Activated CD4-positive, alpha-beta T cell treated with anti-CD3 and anti-CD28 coated beads, Interleukin-2, amount 50 U/mL, for 16 hours (primary cell): ENCODE measurements around the gene SNW1.
"Not testable (repeated sequence)": the region's sequence is repeated elsewhere in the genome, so short reads cannot be mapped to it uniquely, and the experiment has no call there.

Experiments
- DNase-seq: peaks from one replicate; pipeline ENCODE4 v3.0.0-alpha.2; 2020

The SNW1 gene

DNA sequence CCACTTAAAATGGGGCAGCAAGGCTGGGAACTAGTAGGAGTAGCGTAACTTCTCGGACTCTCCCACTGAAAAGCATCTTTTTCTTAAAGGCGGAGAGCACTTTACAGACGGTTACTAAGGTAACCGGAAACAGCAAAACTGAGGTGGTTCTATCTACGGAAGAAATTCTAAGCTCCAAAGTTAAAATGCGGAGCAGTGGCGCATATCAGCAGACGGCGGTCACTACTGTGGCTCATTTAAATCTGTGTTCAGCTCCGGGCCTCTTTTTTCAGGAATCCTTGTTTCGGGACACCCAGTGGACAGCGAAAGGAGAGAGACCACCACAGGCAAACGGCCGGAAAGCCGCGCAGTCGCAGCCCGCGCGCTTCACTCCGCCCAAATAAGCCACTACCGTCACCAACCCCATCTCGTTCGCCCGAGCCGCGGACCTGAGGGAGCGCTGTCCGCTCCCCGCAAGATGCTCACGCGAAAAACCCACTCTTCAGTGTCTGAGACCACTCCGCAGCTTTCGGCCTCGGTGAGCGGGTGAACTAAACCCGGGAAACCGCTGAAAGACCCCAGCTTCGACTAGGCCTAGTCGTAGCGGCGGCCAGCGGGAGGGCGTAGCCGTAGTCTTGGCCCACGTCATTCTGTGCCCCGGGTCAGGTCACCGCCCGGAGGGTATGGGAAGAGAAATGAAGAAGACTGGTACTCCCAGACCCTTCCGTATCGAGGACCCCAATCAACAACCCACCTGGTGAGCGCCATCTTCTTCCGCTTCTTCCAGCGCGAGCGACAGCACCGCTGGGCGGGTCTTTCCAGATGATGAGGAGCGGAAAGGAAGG, at the start of gene SNW1:
Gene SNW1 (minus strand): TSS at position 776 of the 824 bp plus-strand sequence. CDS start 29 bp downstream, at position 747.
- DNase-seq: peak; percentile 97

DNA sequence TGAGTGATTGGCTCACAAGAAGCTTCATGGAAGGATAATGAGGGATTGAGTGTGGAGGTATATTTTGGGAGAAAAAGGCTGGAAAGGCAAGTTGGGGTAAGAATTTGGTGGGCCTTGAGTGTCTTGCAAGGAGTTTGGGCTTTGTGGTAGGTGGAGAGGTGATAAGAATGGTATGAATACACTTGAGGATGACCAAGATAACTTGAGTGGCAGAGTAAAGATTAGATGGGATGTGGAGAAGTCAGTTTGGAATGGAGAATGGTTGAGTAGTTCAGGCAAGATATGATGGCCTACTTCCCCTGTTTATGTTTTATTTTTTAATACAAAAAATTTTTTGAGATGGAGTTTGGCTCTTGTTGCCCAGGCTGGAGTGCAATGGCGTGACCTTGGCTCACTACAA, 48.1 kb upstream of the SNW1 start:
- DNase-seq: no peak

DNA sequence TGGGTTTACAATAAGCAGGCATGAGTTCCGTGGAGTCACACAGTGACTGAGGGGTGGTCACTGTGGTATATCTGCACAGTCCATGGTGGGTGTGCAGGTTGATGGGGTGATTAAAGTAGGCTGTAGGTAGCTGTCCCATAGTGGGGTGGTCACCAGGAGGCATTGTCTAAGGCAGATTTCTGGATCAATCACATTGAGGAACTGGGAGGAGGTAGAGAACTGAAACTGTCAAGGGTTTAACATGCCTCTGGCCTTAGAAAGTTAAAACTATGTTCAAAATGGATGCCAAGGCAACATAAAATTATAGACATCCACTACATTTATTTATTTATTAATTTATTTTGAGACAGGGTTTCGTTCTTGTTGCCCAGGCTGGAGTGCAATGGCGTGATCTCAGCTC, 47.3 kb upstream of the SNW1 start:
- DNase-seq: no peak

DNA sequence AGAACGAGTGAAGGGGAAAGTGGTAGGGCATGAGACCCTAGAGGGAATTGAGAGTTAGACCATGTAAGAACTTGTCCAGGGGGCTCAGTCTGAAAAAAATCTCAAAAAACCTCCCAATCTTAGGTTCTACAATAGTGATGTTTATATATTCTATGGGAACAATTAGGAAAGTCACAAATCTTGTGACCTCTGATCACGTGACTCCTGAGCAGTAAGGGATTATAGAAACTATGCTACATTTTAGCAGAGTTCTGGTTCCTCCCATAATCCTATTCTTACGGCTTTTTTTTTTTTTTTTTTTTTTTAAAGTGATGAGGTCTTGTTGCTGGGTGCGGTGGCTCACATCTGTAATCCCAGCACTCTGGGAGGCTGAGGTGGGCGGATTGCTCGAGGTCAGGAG, 44.8 kb upstream of the SNW1 start:
- no peak for DNase-seq

DNA sequence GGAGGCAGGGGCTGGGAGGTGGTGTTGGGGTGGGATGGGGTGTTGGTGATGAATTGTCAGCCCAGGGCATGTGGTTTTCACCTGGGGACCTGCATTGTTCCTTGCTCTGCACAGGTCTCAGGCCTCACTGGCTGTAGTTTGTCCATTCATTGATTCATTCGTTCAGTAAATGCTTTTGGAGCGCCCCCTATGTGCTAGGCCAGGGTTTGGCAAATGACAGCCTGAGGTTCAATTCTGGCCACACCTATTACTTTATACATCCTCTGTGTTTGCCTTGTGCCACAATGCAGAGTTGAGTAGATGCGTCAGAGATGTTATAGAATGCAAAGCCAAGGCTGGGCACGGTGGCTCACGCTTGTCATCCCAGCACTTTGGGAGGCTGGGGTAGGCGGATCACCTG, 43.6 kb upstream of the SNW1 start:
- DNase-seq: peak; percentile 57

DNA sequence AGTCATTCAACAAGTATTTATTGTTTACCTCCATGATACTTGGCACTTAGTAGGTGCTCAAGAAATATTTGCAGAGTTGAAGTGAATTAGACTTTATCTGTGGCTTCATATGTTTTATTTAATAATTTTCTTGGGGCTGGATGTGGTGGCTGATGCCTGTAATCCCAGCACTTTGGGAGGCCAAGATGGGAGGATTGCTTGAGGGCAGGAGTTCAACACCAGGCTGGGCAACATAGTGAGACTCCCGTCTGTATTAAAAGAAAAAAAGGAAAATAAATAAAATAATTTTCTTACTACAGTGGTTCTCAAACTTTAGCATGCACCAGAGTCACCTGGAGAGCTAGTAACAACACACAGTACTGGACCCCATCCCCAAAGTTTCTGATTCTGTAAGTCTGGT, 39.9 kb upstream of the SNW1 start:
- DNase-seq: no peak

DNA sequence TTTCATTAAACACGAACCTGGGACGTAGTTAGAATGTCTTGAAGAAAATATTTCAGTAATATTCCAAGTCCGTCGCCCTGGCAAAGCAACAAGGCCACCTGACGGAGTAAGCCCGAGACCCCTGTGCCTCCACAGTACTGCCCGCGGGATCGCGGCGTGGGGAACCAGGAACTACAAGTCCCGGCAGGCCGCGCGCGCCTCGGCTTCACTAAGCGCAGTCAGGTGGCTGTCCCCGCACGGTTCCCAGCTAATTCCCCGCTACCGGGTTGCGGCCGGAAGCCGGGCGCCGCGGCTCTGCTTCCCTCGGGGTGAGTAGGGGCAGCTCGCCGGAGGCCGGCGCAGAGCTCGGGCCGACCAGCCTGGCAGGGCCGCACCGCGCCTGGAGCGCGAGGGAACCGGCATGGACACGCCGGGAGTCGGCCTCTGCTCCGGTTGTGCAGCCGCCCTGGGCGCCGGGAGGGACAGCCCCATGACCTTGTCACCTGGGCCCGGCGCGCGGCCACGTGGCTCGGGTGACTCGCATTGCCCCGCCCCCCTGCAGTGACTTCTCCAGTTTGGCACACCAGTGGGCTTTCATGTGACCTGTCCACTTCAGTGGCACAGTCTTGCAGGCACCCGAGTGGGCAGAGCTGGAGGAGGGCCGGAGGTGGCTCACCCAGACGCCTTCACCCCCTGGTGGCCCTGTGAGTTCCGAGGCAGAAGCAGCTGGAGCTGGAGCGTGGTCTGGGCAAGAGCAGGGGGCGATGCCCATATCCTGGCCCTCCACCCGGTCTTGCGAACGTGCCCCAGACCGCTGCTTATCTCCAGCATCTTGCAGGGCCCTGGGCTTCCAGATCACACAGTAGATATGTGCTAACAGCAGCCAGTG, 39.1 kb upstream of the SNW1 start, which contains the start of gene ADCK1:
Gene ADCK1 (plus strand): TSS at position 247 of the 868 bp plus-strand sequence. CDS start 18,870 bp downstream, outside the sequence.
- peak; percentile 88 for DNase-seq

DNA sequence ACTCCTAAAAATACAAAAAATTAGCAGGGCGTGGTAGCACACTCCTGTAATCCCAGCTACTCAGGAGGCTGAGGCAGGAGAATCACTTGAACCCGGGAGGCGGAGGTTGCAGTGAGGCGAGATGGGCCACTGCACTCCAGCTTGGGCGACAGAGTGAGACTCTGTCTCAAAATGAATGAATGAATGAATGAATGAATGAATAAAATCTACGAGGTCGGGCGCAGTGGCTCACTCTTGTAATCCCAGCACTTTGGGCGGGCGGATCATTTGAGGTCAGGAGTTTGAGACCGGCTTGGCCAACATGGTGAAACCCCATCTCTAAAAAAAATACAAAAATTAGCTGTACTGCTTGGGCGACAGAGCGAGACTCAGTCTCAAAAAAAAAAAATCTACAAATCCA, 38.5 kb upstream of the SNW1 start:
- DNase-seq: not testable (repeated sequence)

DNA sequence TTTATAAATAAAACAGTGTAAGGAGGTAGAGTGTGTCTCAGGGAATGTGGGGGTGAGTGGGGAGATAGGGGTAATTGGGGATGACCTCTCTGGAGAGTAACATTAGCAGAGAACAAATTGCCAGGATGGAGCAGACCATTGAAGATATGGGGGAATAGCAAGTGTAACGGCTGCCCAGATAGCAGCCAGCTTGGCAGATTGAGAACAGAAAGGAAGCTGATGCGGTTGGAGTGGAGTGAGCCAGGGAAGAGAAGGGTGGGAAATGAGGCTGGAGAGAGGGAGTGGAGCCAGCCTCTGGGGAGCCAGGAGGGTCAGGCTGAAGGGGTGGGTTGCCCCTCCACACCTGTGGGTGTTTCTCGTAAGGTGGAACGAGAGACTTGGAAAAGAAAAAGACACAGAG, 33.4 kb upstream of the SNW1 start:
- DNase-seq: no peak

DNA sequence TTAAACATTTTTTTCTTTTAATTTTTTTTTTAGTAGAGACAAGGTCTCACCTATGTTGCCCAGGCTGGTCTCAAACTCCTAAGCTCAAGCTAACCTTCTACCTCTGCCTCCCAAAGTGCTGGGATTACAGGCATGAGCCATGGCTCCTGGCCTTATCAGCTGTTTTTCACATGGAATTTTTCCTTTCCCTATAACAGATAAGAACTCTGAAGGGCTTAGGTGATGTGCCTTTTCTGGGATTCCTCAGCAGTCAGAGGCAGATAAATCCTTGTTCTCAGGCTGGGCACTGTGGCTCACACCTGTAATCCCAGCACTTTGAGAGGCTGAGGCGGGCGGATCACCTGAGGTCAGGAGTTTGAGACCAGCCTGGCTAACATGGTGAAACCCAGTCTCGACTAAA, 32.3 kb upstream of the SNW1 start:
- DNase-seq: not testable (repeated sequence)

DNA sequence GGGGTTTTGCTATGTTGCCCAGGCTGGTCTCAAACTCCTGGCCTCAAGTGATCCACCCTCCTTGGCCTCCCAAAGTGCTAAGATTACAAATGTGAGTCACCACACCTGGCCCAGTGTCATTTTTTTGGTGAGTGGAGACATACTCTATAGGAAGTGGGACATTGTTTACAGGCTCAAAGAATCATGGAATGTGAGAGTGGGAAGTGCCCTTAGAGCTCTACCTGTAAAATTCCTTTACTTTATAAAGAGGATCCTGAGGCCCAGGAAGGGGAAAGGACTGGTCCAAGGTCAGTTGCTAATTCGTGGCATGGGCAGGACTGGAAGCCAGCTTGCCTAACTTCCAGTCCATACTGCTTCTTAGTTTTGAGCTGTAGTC, 30.3 kb upstream of the SNW1 start:
- no peak for DNase-seq

DNA sequence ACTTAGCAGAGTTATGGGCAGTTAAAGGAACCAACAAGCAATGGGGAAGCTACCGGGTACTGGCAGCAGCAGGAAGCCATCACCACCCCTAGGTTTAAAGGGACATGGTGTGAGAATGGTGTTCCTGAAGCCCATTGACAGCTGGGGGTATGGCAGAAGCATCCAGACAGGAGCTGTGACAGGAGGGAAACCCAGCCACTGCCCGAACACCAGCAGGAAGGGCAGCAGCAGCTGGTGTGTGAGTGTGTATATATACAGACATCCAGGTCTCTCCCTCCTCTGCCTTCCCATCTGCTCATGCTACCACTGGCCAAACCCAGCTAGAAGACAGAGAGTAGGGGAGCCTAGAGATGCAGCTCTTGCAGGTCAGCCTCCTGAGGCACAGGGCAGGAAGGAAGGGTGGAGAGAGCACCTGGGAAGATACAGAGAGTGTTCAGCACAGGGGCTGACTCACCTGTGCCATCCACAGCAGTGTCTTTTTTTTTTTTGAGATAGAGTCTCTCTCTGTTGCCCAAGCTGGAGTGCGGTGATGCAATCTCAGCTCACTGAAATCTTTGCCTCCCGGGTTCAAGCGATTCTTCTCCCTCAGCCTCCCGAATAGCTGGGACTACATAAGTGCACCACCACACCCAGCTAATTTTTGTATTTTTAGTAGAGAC, 29.7 kb upstream of the SNW1 start:
- DNase-seq: no peak

DNA sequence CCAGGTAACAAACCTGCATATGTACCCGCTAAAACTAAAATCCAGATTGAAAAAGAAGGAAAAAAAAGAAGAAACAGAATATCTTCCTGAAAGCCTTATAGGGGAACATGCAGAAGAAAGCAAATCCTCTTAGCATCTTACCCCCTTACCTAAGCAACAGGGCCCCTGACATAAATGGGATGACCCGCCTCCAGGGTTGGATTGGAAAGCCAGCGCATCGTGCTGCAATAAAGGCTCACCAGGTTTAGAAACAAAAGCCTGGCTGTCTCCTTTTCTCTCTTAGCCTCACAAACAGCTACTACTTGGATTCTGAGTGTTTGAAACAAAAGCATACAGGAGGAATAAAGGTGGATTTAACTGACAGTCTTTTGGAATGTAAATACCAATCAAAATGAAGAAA, 25.2 kb upstream of the SNW1 start:
- no peak for DNase-seq

DNA sequence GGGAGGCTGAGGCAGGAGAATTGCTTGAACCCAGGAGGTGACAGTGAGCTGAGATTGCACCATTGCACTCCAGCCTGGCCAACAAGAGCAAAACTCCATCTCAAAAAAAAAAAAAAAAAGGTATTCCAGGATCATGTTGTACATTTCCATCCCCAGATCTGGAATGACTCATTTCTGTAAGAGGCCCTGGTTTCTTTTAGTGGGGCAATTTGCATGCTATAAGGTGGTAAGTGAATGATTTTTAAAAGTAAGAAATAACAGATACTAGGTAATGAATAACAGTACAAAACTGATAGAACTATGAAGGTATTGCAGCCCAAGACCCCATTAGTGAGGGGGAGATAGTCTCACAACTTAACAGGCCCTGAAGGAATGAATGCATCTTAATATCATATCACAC, 21.2 kb upstream of the SNW1 start:
- no peak for DNase-seq

DNA sequence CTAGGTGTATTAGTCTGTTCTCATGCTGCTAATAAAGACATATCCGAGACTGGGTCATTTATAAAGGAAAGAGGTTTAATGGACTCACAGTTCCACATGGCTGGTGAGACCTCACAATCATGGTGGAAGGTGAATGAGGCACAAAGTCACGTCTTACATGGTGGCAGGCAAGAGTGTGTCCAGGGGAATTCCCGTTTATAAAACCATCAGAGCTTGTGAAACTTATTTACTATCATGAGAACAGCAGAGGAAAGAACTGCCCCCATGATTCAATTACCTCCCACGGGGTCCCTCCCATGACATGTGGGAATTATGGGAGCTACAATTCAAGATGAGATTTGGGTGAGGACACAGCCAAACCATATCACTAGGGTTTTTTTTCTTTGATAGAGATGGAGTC, 13.0 kb upstream of the SNW1 start:
- DNase-seq: not testable (repeated sequence)

DNA sequence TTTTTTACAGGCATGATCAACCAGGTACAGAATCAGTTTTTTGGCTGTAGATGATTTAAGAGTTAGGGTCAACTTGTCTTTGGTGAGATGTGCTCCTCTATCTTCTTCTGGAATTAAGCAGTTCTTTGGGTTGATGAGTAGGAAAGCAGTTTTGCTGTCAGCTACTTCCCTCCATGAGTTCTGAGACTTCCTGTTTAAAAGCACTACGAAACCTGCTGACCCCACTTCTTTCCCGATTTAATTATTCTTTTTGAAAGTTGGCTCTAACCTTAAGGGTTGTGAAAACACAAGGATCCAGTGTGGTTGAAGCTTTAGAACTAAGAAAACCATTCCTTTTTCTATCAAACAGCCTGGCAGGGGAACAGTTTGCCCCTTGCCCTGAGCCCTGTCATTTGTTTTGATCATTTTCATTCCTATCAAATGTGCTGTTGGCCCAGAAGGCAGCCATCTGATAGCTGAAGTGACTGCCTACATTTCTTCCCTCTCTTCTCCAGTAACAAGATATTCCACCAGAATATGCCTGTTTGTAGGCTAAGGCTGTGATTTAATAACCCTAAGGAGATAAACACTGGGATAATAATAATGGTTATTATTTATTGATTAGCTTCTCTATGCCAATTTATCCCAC, 7.6 kb upstream of the SNW1 start:
- not testable (repeated sequence) for DNase-seq

DNA sequence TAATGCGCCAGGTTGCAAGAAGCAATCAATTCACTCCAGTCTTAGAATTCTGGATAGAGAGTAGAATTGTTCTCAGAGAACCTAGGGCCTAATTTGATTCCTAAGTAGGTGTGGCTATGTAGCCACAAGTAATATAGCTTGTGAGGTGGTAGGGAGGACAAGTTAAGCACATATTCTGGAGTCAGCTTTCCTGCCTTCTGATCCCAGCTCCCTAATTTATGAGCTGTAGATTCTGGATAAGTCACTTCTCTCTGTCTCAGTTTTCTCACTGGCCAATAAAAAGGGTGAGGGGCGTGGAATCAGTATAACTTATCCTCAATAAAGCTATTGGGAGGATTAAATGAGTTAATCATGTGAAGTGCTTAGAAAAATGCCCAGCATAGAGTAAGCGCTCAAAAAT, 3.0 kb upstream of the SNW1 start:
- DNase-seq: no peak

DNA sequence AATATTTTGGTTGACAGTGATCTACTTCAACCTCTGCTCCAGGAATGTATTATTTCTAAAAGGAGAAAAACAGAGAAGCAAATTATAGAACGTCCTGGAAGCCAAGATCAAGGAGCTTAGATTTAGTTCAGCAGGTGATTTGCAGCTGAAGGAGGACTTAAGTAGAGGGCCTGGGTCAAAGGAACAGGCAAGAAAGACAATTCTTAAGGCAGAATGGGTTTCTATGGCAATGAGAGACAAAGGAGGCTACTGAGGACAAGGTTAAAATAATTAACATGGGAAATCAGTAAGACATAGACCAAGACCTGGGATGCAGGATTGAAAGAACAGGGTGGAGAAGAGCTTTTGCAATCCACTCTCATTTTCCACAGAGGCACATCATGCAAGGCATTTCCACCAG, 2.4 kb upstream of the SNW1 start:
- DNase-seq: no peak

DNA sequence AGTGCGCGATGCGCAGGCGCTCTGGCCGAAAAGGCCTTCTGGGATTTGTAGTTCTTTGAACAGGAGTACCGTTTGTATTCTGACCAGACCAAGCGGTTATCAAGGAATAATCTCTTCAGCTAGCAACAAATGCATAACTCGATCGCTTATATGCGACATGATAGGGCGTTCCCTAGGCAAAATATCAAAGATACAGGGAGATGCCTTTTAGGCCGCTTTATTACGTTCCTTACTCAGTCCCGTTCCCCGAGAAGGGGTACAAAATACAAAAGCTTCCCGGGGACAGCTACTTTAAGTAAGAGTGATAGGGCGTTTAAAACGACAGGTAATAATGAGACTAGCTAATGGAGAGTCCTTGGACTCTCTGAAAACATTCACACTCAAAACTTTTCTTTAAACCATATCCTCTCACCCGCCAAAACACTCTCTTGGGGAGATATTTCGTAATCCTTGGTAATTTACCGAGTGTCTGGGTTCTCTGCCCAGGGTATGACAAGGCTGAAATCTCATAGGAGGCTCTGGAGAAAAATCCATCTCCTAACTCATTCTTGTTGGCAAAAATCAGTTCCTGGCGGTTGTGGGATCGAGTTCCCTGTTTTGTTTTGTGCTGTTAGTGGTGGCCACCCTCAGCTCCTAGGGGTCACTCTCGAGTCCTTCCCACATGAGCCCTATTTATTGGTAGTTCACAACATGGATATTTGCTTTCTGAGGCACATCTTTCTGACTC, 412 bp upstream of the SNW1 start:
- DNase-seq: no peak

DNA sequence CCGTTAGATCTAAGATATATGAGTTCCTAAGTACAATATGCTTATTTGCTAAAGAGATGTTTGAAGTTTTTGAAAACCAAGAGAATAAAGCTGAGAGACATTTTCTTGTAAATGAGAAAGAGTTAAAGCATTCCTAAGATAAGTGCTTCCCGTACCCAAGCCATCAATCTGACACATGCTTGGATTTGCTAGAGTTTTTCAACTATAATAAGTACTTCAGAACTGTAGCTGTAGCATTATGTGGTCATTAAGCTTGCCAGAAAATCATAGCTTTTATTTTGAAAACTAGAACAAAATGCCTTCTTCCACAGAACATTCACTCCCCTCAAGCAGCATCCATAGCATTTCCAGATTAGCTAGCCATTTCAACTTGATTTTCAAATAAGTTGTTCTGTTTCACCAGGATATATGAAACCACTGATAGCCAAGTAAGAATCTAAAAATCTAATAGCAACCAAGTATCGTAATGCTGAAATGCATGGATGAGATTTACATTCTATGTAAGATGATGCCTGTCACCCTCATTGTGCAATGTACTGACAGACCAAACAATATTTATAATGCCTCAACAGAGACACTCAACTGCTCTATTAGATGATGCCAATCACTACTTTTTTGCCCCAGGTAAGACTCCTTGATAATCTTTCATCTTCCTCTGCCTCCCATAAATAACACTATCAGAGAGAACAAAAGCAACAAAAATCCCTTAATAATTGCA, 8.0 kb downstream of the SNW1 start:
- DNase-seq: no peak

DNA sequence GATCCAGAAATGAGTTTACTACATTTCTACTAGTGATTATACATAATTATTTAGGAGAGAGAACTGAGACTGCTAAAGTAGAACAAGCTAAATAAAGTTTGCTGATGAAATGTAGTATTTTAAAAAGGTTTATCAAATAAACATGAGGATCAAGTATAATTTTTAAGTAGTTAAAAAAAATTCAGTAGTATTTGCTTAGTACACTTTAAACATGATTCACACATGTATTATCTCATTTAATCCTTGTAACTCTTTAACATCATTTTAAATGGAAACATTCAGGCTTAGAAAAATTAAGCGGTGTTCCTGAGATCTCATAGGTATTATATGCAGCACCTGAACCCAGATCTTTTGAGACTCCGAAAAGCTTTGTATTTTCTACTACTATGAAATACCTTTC, 8.7 kb downstream of the SNW1 start:
- no peak for DNase-seq

DNA sequence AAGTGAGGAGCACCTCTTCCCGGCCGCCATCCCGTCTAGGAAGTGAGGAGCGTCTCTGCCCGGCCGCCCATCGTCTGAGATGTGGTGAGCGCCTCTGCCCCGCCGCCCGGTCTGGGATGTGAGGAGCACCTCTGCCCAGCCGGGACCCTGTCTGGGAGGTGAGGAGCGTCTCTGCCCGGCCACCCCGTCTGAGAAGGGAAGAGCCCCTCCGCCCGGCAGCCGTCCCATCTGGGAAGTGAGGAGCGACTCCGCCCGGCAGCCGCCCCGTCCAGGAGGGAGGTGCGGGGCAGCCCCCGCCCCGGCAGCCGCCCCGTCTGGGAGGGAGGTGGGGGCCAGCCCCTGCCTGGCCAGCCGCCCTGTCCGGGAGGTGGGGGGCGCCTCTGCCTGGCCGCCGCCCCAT, 13.5 kb downstream of the SNW1 start:
- not testable (repeated sequence) for DNase-seq
